Tibial nerve (tissue), 4 donors: Measurements from ENCODE around the gene RNF7.

Source experiments
- CTCF ChIP-seq, 5 experiments: fragments of 200-600 bp in 3 of 5; fragments of 450-650 bp in 2 of 5; sonication (generic) in 3 of 5; IDR thresholded peaks; one replicate each; pipeline ENCODE4 v1.5.1; 2016 to 2019; ENCODE audit warnings: antibody characterized with exemption in 5 of 5, mild to moderate bottlenecking in 3 of 5, moderate library complexity in 2 of 5
- EP300 ChIP-seq, 2 donors: sonication (generic); formaldehyde crosslinking; IDR thresholded peaks; one replicate each; pipeline ENCODE4 v1.6.1; 2017; ENCODE audit warnings: antibody characterized with exemption in 2 of 2, mild to moderate bottlenecking in 1 of 2
- POLR2A ChIP-seq, 2 donors: fragments of 450-650 bp; IDR thresholded peaks; one replicate each; pipeline ENCODE4 v1.6.1; 2017; ENCODE audit warnings: antibody characterized with exemption in 2 of 2, mild to moderate bottlenecking in 2 of 2, moderate library complexity in 2 of 2

- TF ChIP-seq CTCF (IDR thresholded peaks at IDR 0.05) (no peak), EP300 (IDR thresholded peaks at IDR 0.05) (no peak), POLR2A (IDR thresholded peaks at IDR 0.05) (no peak)
Measured at GRCh38 chr3:141729240-141729639, 8.9 kb upstream of the RNF7 start.
